Keratinocyte (primary cell): ENCODE data around the gene ITGB5. TPM values are rescaled to one million over a fixed set of nuclear protein-coding genes. Genes with fewer than 3 reads are reported as not detected.

Source experiments
- DNase-seq: peaks from one replicate; pipeline ENCODE4 v3.0.0-alpha.2; 2011; ENCODE audit warnings: low read depth, missing footprints, low spot score
- FAIRE-seq: peaks from 2 replicates; lab custom pipeline; 2011; peaks lifted over from hg19 to GRCh38; lab: Jason Lieb, UNC
- H2AFZ ChIP-seq: 2 replicates; pipeline ENCODE4 v1.6.0; 2012; ENCODE audit warnings: low read length, control low read depth, inconsistent platforms; ENCODE audit not compliant: control insufficient read depth
- H3K27ac ChIP-seq: 2 replicates; pipeline ENCODE4 v1.5.1; 2011; ENCODE audit warnings: low read length; ENCODE audit not compliant: control insufficient read depth, insufficient read depth
- H3K27me3 ChIP-seq: 3 replicates; pipeline ENCODE4 v1.6.0; 2011; ENCODE audit warnings: low read length; ENCODE audit not compliant: control insufficient read depth, insufficient read depth; ENCODE audit errors: extremely low read depth
- H3K36me3 ChIP-seq, 2 experiments: 2 replicates in 1 of 2; 3 replicates in 1 of 2; pipeline ENCODE4 v1.5.1; 2011; ENCODE audit warnings: low read length in 2 of 2, mild to moderate bottlenecking in 1 of 2; ENCODE audit not compliant: control insufficient read depth in 2 of 2, insufficient read depth in 2 of 2; ENCODE audit errors: extremely low read depth in 1 of 2
- H3K4me1 ChIP-seq: 3 replicates; pipeline ENCODE4 v1.5.1; 2011; ENCODE audit warnings: low read length; ENCODE audit not compliant: control insufficient read depth, insufficient read depth; ENCODE audit errors: extremely low read depth
- H3K4me2 ChIP-seq: 3 replicates; pipeline ENCODE4 v1.6.0; 2011; ENCODE audit warnings: low read depth, low read length; ENCODE audit not compliant: control insufficient read depth, insufficient read depth; ENCODE audit errors: extremely low read depth
- H3K4me3 ChIP-seq, 3 experiments: fragments of 200-600 bp in 1 of 3; sonication (generic) in 1 of 3; 2 replicates in 2 of 3; 3 replicates in 1 of 3; pipeline ENCODE4 v1.5.1; 2011 to 2016; ENCODE audit warnings: low read length in 3 of 3, mild to moderate bottlenecking in 3 of 3, control low read depth in 2 of 3, inconsistent platforms in 1 of 3, low read depth in 1 of 3, mixed read lengths in 1 of 3, mixed run types in 1 of 3, moderate library complexity in 1 of 3; ENCODE audit not compliant: control insufficient read depth in 2 of 3, insufficient read depth in 2 of 3; ENCODE audit errors: extremely low read depth in 1 of 3
- H3K79me2 ChIP-seq: 2 replicates; pipeline ENCODE4 v1.6.0; 2012; ENCODE audit warnings: low read length; ENCODE audit not compliant: control insufficient read depth, insufficient read depth
- H3K9ac ChIP-seq: 3 replicates; pipeline ENCODE4 v1.6.0; 2011; ENCODE audit warnings: low read length; ENCODE audit not compliant: control insufficient read depth, insufficient read depth; ENCODE audit errors: extremely low read depth
- H3K9me1 ChIP-seq: 3 replicates; pipeline ENCODE4 v1.6.0; 2011; ENCODE audit warnings: low read length; ENCODE audit not compliant: control insufficient read depth, insufficient read depth; ENCODE audit errors: extremely low read depth
- H3K9me3 ChIP-seq: 2 replicates; pipeline ENCODE4 v1.5.1; 2012; ENCODE audit warnings: low read depth, low read length; ENCODE audit not compliant: control insufficient read depth
- H4K20me1 ChIP-seq: 3 replicates; pipeline ENCODE4 v1.6.0; 2011; ENCODE audit warnings: low read length; ENCODE audit not compliant: control insufficient read depth, insufficient read depth; ENCODE audit errors: extremely low read depth
- EZH2 ChIP-seq: IDR thresholded peaks from one replicate; pipeline ENCODE4 v1.6.1; 2012; ENCODE audit warnings: inconsistent platforms, mild to moderate bottlenecking, low read length, moderate library complexity
- dilution Hi-C: fragments of 300-500 bp; cut with MboI; formaldehyde crosslinking; loops from one replicate; pipeline ENCODE4 v1.7.0; 2020; ENCODE audit warnings: low sequenced_read_pairs; ENCODE audit not compliant: extremely low pct_ligation_motif_present
- polyA plus RNA-seq, 5 experiments: library from polyadenylated mRNA; depleted of rRNA in 3 of 5; stranded (reverse) in 3 of 5; stranded (forward) in 1 of 5; unstranded in 1 of 5; fragments of >200 nt; gene quantifications; 1 replicate in 1 of 5; 2 replicates in 3 of 5; 3 replicates in 1 of 5; pipeline versions ENCODE4 v1.2.1 to v1.2.3, GENCODE V29; 2011 to 2012; ENCODE audit warnings: missing spikeins in 2 of 5, low read depth in 1 of 5, low replicate concordance in 1 of 5
- TF ChIP-seq, protein P1 (sequence below), 3 experiments: IDR thresholded peaks in 1 of 3; conservative IDR thresholded peaks in 1 of 3; optimal IDR thresholded peaks in 1 of 3; 2 replicates in 2 of 3; 3 replicates in 1 of 3; pipeline versions ENCODE3 to v1.5.1; 2011; ENCODE audit warnings: low read length in 3 of 3, mild to moderate bottlenecking in 3 of 3, moderate library complexity in 2 of 3, control low read depth in 1 of 3, inconsistent platforms in 1 of 3; ENCODE audit not compliant: insufficient read depth in 2 of 3; ENCODE audit errors: extremely low read depth in 1 of 3

ITGB5 gene
- polyA plus RNA-seq, 1 donor (not counting 4 experiments of a cell fraction or from before 2014, with no cell fraction given) = 136 TPM

- H3K36me3 ChIP-seq = peaks cover 12 to 18% of the 10 kb centered on the region in 2 experiments
- no peak overlapping the region for H3K4me2 ChIP-seq
- no peak overlapping the region for H2AFZ ChIP-seq
- H3K4me3 ChIP-seq = no peak overlapping the region
- peaks cover 2% of the 10 kb centered on the region for H4K20me1 ChIP-seq
- H3K27me3 ChIP-seq = no peaks in the 10 kb centered on the region
- H3K27ac ChIP-seq = no peak overlapping the region
- H3K4me1 ChIP-seq = peaks cover 25% of the 10 kb centered on the region
- H3K9ac ChIP-seq = no peak overlapping the region
- dilution Hi-C loops = no loop called here
- FAIRE-seq (peak; percentile 55), DNase-seq (no peak)
- no peaks in the 10 kb centered on the region for H3K79me2 ChIP-seq
- peaks cover 4% of the 10 kb centered on the region for H3K9me1 ChIP-seq
- no peaks in the 10 kb centered on the region for H3K9me3 ChIP-seq
- TF ChIP-seq, protein P1, sequence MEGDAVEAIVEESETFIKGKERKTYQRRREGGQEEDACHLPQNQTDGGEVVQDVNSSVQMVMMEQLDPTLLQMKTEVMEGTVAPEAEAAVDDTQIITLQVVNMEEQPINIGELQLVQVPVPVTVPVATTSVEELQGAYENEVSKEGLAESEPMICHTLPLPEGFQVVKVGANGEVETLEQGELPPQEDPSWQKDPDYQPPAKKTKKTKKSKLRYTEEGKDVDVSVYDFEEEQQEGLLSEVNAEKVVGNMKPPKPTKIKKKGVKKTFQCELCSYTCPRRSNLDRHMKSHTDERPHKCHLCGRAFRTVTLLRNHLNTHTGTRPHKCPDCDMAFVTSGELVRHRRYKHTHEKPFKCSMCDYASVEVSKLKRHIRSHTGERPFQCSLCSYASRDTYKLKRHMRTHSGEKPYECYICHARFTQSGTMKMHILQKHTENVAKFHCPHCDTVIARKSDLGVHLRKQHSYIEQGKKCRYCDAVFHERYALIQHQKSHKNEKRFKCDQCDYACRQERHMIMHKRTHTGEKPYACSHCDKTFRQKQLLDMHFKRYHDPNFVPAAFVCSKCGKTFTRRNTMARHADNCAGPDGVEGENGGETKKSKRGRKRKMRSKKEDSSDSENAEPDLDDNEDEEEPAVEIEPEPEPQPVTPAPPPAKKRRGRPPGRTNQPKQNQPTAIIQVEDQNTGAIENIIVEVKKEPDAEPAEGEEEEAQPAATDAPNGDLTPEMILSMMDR (optimal IDR thresholded peaks at IDR 0.05 in 1 of 3, IDR thresholded peaks at IDR 0.05 in 1 of 3, conservative IDR thresholded peaks at IDR 0.05 in 1 of 3; ENCODE audit: extremely low read depth in 1 of 3, insufficient read depth in 2 of 3, low read length in 3 of 3) = no peak
- TF ChIP-seq EZH2 = no peak
Measured at GRCh38 chr3:124781476-124782376, 105.4 kb downstream of the ITGB5 start.

DNA sequence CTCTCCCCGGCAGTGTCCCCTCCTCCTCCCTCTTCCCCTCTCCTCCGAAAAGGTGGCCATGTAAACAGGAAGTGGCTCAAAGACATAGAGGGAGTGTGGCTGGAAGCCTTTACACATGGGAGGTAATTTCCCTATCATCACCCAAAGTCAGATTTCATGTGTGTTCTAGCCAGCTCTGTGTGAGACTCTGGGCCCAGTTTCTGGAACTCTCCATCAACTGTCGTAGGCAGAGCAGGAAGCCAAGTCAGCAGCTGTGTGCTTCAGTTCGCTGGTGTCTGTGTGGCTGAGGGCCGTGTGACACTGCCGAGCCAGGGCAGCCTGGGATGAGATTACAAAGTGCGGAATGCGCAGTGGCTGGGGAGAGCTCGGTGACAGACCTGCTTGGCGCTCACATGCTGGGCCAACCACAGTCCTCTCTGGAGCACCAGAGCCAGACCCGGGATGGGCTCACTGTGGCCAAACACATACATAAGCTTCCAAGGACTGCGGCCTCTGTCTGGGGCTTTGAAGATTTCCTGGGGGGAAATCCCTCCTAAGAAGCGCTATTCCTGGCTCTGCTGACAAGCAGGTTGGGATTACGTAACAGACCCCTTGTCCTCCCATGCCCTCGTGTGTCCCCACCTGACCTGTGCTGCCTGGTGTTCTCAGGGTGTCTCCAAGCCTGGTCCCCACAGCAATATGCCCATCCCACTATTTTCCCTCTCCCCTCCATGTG, 106.2 kb downstream of the ITGB5 start:
- TF ChIP-seq, protein P1 (optimal IDR thresholded peaks at IDR 0.05 in 1 of 3, IDR thresholded peaks at IDR 0.05 in 1 of 3, conservative IDR thresholded peaks at IDR 0.05 in 1 of 3; ENCODE audit: extremely low read depth in 1 of 3, insufficient read depth in 2 of 3, low read length in 3 of 3) = no peak
- no peak for TF ChIP-seq EZH2
- H3K9ac ChIP-seq = peak overlapping the region; percentile 2
- peak overlapping the region; percentile 35 for H3K4me2 ChIP-seq
- peaks cover 2% of the 10 kb centered on the region for H4K20me1 ChIP-seq
- DNase-seq (no peak), FAIRE-seq (peak; percentile 84)
- peak overlapping the region; percentile 48 for H3K27ac ChIP-seq
- no peak overlapping the region for H2AFZ ChIP-seq
- H3K36me3 ChIP-seq = peaks cover 12 to 18% of the 10 kb centered on the region in 2 experiments
- H3K4me1 ChIP-seq = peaks cover 25% of the 10 kb centered on the region
- dilution Hi-C loops = no loop called here
- peaks cover 4% of the 10 kb centered on the region for H3K9me1 ChIP-seq
- H3K4me3 ChIP-seq = peak overlapping the region in 1 of 3 experiments; percentile 3
- no peaks in the 10 kb centered on the region for H3K9me3 ChIP-seq
- H3K27me3 ChIP-seq = no peaks in the 10 kb centered on the region
- H3K79me2 ChIP-seq = no peaks in the 10 kb centered on the region
